Endodermal cell (in vitro differentiated cells): ENCODE data around the gene VPS9D1. TPM values are rescaled to one million over a fixed set of nuclear protein-coding genes. Genes with fewer than 3 reads are reported as not detected.
A peak's percentile ranks its signal among the peaks of the same experiment; 100 is the strongest.
"Not testable (repeated sequence)": the region's sequence is repeated elsewhere in the genome, so short reads cannot be mapped to it uniquely, and the experiment has no call there.

Experiments used
- DNase-seq: peaks from one replicate; pipeline ENCODE4 v3.0.0-alpha.2; 2017
- H3K27ac ChIP-seq: 2 replicates; pipeline ENCODE4 v1.5.1; 2013; ENCODE audit warnings: mild to moderate bottlenecking, low read depth, low read length, moderate library complexity
- H3K27me3 ChIP-seq: 2 replicates; pipeline ENCODE4 v1.6.1; 2013; ENCODE audit warnings: mild to moderate bottlenecking, low read length, moderate library complexity; ENCODE audit not compliant: insufficient read depth, control insufficient read depth, poor library complexity, severe bottlenecking
- H3K36me3 ChIP-seq: 2 replicates; pipeline ENCODE4 v1.7.0; 2013; ENCODE audit warnings: mild to moderate bottlenecking, low read length, moderate library complexity; ENCODE audit not compliant: control insufficient read depth, insufficient read depth
- H3K4me1 ChIP-seq: one replicate; pipeline ENCODE4 v1.7.0; 2013; ENCODE audit warnings: low read length; ENCODE audit not compliant: control insufficient read depth, insufficient read depth
- H3K4me3 ChIP-seq: 2 replicates; pipeline ENCODE4 v1.5.1; 2013; ENCODE audit warnings: mild to moderate bottlenecking, low read length, moderate library complexity
- H3K9ac ChIP-seq: 2 replicates; pipeline ENCODE4 v1.6.1; 2013; ENCODE audit warnings: mild to moderate bottlenecking, low read length, moderate library complexity; ENCODE audit not compliant: poor library complexity, severe bottlenecking; ENCODE audit errors: extremely low read depth
- H3K9me3 ChIP-seq: 2 replicates; pipeline ENCODE4 v1.6.1; 2013; ENCODE audit warnings: mild to moderate bottlenecking, low read length, moderate library complexity; ENCODE audit not compliant: control insufficient read depth
- H3K27ac Mint-ChIP-seq: 2 replicates; pipeline ENCODE4 v1.8.0; 2020; ENCODE audit warnings: mixed read lengths
- H3K27me3 Mint-ChIP-seq: 2 replicates; pipeline ENCODE4 v1.8.0; 2021; ENCODE audit warnings: mild to moderate bottlenecking, mixed read lengths; ENCODE audit not compliant: insufficient read depth
- H3K36me3 Mint-ChIP-seq: 2 replicates; pipeline ENCODE4 v1.8.0; 2020; ENCODE audit warnings: low read depth, mixed read lengths
- H3K4me1 Mint-ChIP-seq: 2 replicates; pipeline ENCODE4 v1.8.0; 2020; ENCODE audit warnings: mixed read lengths
- H3K4me3 Mint-ChIP-seq: 2 replicates; pipeline ENCODE4 v1.8.0; 2020; ENCODE audit warnings: mild to moderate bottlenecking, moderate library complexity, mixed read lengths
- H3K9me3 Mint-ChIP-seq: 2 replicates; pipeline ENCODE4 v1.8.0; 2020; ENCODE audit warnings: mild to moderate bottlenecking, mixed read lengths
- CTCF ChIP-seq: fragments of 200-600 bp; sonication (generic); conservative IDR thresholded peaks from 2 replicates; pipeline ENCODE4 v1.5.0; 2021; ENCODE audit warnings: antibody characterized with exemption, mild to moderate bottlenecking
- WGBS, 2 experiments: methylation state at CpG; one replicate each; pipeline versions ENCODE4 v1.1.5 to v1.1.7; 2013; ENCODE audit warnings: missing lambda C conversion rate in 2 of 2, mixed read lengths in 1 of 2; ENCODE audit not compliant: insufficient coverage in 1 of 2, insufficient read length in 1 of 2; 5-methylcytosine and 5-hydroxymethylcytosine counted together
- total RNA-seq, 2 donors: library from RNA; stranded (reverse); fragmentation: NEBNext Ultra II Directional in 1 of 2; extraction: Animal tissue kit (Norgen Biotek cat#: 25700) in 1 of 2; gene quantifications; 2 replicates in 1 of 2; 3 replicates in 1 of 2; pipeline ENCODE4 v1.2.1, GENCODE V29; 2021

The VPS9D1 gene
- total RNA-seq, 2 donors from 2014 or later = 7.4 to 10.0 TPM

GRCh38 chr16:89690392-89690901 lies 30.3 kb downstream of the VPS9D1 start:
- Histone ChIP-seq H3K4me1 (no peaks in the 10 kb centered on the region), H3K27ac (no peak overlapping the region), H3K9me3 (peaks cover 7% of the 10 kb centered on the region), H3K27me3 (no peaks in the 10 kb centered on the region), H3K36me3 (peaks cover 47% of the 10 kb centered on the region), H3K4me3 (no peak overlapping the region), H3K9ac (no peak overlapping the region)
- no peak for TF ChIP-seq CTCF
- peaks cover 6% of the 10 kb centered on the region for H3K4me1 Mint-ChIP-seq
- H3K27me3 Mint-ChIP-seq = no peaks in the 10 kb centered on the region
- WGBS, 2 experiments = 95 to 97% methylated on average over 9 to 16 of the region's 16 CpGs
- peaks cover 66% of the 10 kb centered on the region for H3K36me3 Mint-ChIP-seq
- no peak overlapping the region for H3K27ac Mint-ChIP-seq
- DNase-seq = no peak
- no peak overlapping the region for H3K4me3 Mint-ChIP-seq
- peaks cover 8% of the 10 kb centered on the region for H3K9me3 Mint-ChIP-seq

GRCh38 chr16:89689621-89690020 lies 31.1 kb downstream of the VPS9D1 start:
- not testable (repeated sequence) for H3K27ac Mint-ChIP-seq

GRCh38 chr16:89689142-89689541 lies 31.6 kb downstream of the VPS9D1 start:
- DNase-seq = no peak
- no peak overlapping the region for H3K9ac ChIP-seq
- Mint-ChIP-seq H3K27ac (no peak overlapping the region), H3K36me3 (peaks cover 75% of the 10 kb centered on the region), H3K4me1 (peaks cover 6% of the 10 kb centered on the region), H3K9me3 (peaks cover 19% of the 10 kb centered on the region), H3K27me3 (no peaks in the 10 kb centered on the region), H3K4me3 (no peak overlapping the region)
- H3K9me3 ChIP-seq = peaks cover 20% of the 10 kb centered on the region
- H3K36me3 ChIP-seq = peaks cover 54% of the 10 kb centered on the region
- H3K4me3 ChIP-seq = no peak overlapping the region
- H3K27me3 ChIP-seq = no peaks in the 10 kb centered on the region
- no peaks in the 10 kb centered on the region for H3K4me1 ChIP-seq
- no peak for TF ChIP-seq CTCF
- no peak overlapping the region for H3K27ac ChIP-seq
- 97% methylated on average over 12 to 13 of the region's 13 CpGs for whole genome bisulfite sequencing, 2 experiments

More at GRCh38 chr16:89689621-89690020, 31.1 kb downstream of the VPS9D1 start:
- H3K9ac ChIP-seq, H3K4me3 Mint-ChIP-seq, H3K4me3 ChIP-seq, H3K4me1 Mint-ChIP-seq, H3K27ac ChIP-seq, H3K27me3 ChIP-seq, H3K4me1 ChIP-seq, H3K27me3 Mint-ChIP-seq, DNase-seq: not testable (repeated sequence)
- 94 to 96% methylated on average over 4 of the region's 4 CpGs for WGBS, 2 experiments
- peaks cover 15% of the 10 kb centered on the region for H3K9me3 ChIP-seq
- peaks cover 51% of the 10 kb centered on the region for H3K36me3 ChIP-seq
- H3K9me3 Mint-ChIP-seq = peaks cover 14% of the 10 kb centered on the region
- peaks cover 70% of the 10 kb centered on the region for H3K36me3 Mint-ChIP-seq

- H3K4me3 ChIP-seq = no peak overlapping the region
- no peaks in the 10 kb centered on the region for H3K27me3 ChIP-seq
- H3K9me3 ChIP-seq = peaks cover 28% of the 10 kb centered on the region
- H3K9me3 Mint-ChIP-seq = peaks cover 26% of the 10 kb centered on the region
- H3K36me3 ChIP-seq = peaks cover 58% of the 10 kb centered on the region
- H3K4me1 Mint-ChIP-seq = peaks cover 6% of the 10 kb centered on the region
- peak overlapping the region; percentile 73 for H3K4me3 Mint-ChIP-seq
- no peak overlapping the region for H3K27ac Mint-ChIP-seq
- DNase-seq = no peak
- no peak overlapping the region for H3K9ac ChIP-seq
- peaks cover 75% of the 10 kb centered on the region for H3K36me3 Mint-ChIP-seq
- no peak overlapping the region for H3K27ac ChIP-seq
- no peak for TF ChIP-seq CTCF
- H3K27me3 Mint-ChIP-seq = no peaks in the 10 kb centered on the region
- WGBS, 2 experiments = 92 to 98% methylated on average over 4 to 5 of the region's 5 CpGs
- no peaks in the 10 kb centered on the region for H3K4me1 ChIP-seq
Observed at GRCh38 chr16:89688395-89688794, 32.3 kb downstream of the VPS9D1 start.
